ENCODE measurements around the gene MASP2.

DNA sequence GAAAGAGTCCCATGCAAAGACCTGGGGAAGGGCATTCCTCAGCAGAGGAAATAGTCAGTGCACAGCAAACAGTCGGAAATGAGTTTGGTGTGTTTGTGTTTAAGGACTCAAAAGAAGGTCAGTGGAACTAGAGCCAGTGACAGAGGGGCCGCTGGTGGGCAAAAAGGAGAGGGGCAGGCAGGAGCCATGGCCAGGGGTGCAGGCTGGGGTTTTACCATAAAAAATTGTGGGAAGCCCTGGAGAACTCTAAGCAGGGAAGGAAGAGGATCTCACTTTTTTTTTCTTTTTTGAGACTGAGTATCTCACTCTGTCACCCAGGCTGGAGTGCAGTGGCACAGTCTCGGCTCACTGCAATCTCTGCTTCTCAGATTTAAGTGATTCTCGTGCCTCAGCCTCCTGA lies 68.3 kb downstream of the MASP2 start:
- TF ChIP-seq POLR2AphosphoS5 (IDR thresholded peaks at IDR 0.05; ENCODE audit: low read depth, low read length) (no peak), FOXP2 (optimal IDR thresholded peaks at IDR 0.05; ENCODE audit: borderline replicate concordance, extremely low read depth, extremely low read length, insufficient read depth) (no peak), SIN3A (IDR thresholded peaks at IDR 0.05; ENCODE audit: borderline replicate concordance, insufficient read depth, low read length) (no peak)
